ENCODE measurements around the gene NDUFB1.

Gene NDUFB1

GRCh38 chr14:92093320-92093719 is 28.2 kb downstream of the NDUFB1 start:
- no peak for DNase-seq (ENCODE audit: low read depth)

- DNase-seq (ENCODE audit: low read depth), result no peak
These were observed 33.0 kb downstream of the NDUFB1 start for GRCh38 chr14:92088494-92088893.

GRCh38 chr14:92074555-92074954 is 47.0 kb downstream of the NDUFB1 start:
- no peak for DNase-seq (ENCODE audit: low read depth)

All from stromal cell of bone marrow (primary cell).